ENCODE data around the gene FOXD2.

The FOXD2 gene

GRCh38 chr1:47460456-47460855 lies 22.6 kb downstream of the FOXD2 start:
- Histone ChIP-seq H3K4me2 (ENCODE audit: low read length) (no peak overlapping the region), H3K4me3 (ENCODE audit: low read depth, low read length, poor library complexity, severe bottlenecking) (no peak overlapping the region)

GRCh38 chr1:47465605-47466004 lies 27.8 kb downstream of the FOXD2 start:
- Histone ChIP-seq H3K36me3 (ENCODE audit: insufficient read depth, low read length) (no peaks in the 10 kb centered on the region), H3K79me2 (ENCODE audit: insufficient read depth, low read length) (no peaks in the 10 kb centered on the region), H3K27ac (ENCODE audit: low read depth, low read length, poor library complexity, severe bottlenecking) (no peak overlapping the region), H3K4me1 (ENCODE audit: insufficient read depth, low read length, severe bottlenecking) (no peaks in the 10 kb centered on the region), H3K4me2 (ENCODE audit: low read length) (no peak overlapping the region), H2AFZ (ENCODE audit: low read length) (no peak overlapping the region), H3F3A (ENCODE audit: insufficient read depth, low read length) (no peaks in the 10 kb centered on the region), H3K4me3 (ENCODE audit: low read depth, low read length, poor library complexity, severe bottlenecking) (no peak overlapping the region), H3K27me3 (ENCODE audit: insufficient read depth, low read length) (no peaks in the 10 kb centered on the region), H3K9me2 (ENCODE audit: low read depth, low read length) (no peaks in the 10 kb centered on the region), H3K9me3 (ENCODE audit: low read length) (no peaks in the 10 kb centered on the region), H4K20me1 (ENCODE audit: insufficient read depth, low read length) (no peaks in the 10 kb centered on the region), H3K9ac (ENCODE audit: low read length) (no peak overlapping the region)
- no peak for TF ChIP-seq CTCF (IDR thresholded peaks at IDR 0.05; ENCODE audit: low read length)
- no peak for TF ChIP-seq EZH2 (IDR thresholded peaks at IDR 0.05; ENCODE audit: borderline replicate concordance, low read length)

More at GRCh38 chr1:47460456-47460855, 22.6 kb downstream of the FOXD2 start:
- no peaks in the 10 kb centered on the region for H4K20me1 ChIP-seq (ENCODE audit: insufficient read depth, low read length)
- no peaks in the 10 kb centered on the region for H3F3A ChIP-seq (ENCODE audit: insufficient read depth, low read length)
- H2AFZ ChIP-seq (ENCODE audit: low read length): no peak overlapping the region
- no peaks in the 10 kb centered on the region for H3K36me3 ChIP-seq (ENCODE audit: insufficient read depth, low read length)
- TF ChIP-seq EZH2 (IDR thresholded peaks at IDR 0.05; ENCODE audit: borderline replicate concordance, low read length) (no peak), CTCF (IDR thresholded peaks at IDR 0.05; ENCODE audit: low read length) (no peak)
- H3K9ac ChIP-seq (ENCODE audit: low read length): no peak overlapping the region
- no peaks in the 10 kb centered on the region for H3K4me1 ChIP-seq (ENCODE audit: insufficient read depth, low read length, severe bottlenecking)
- H3K9me3 ChIP-seq (ENCODE audit: low read length): no peaks in the 10 kb centered on the region
- H3K27ac ChIP-seq (ENCODE audit: low read depth, low read length, poor library complexity, severe bottlenecking): no peak overlapping the region
- no peaks in the 10 kb centered on the region for H3K9me2 ChIP-seq (ENCODE audit: low read depth, low read length)
- H3K27me3 ChIP-seq (ENCODE audit: insufficient read depth, low read length): peaks cover 5% of the 10 kb centered on the region; the same call in 1 of the 2 replicates
- no peaks in the 10 kb centered on the region for H3K79me2 ChIP-seq (ENCODE audit: insufficient read depth, low read length)

- TF ChIP-seq EZH2 (IDR thresholded peaks at IDR 0.05; ENCODE audit: borderline replicate concordance, low read length) (no peak), CTCF (IDR thresholded peaks at IDR 0.05; ENCODE audit: low read length) (no peak)
- Histone ChIP-seq H2AFZ (ENCODE audit: low read length) (no peak overlapping the region), H3K4me2 (ENCODE audit: low read length) (no peak overlapping the region), H4K20me1 (ENCODE audit: insufficient read depth, low read length) (no peaks in the 10 kb centered on the region), H3K79me2 (ENCODE audit: insufficient read depth, low read length) (no peaks in the 10 kb centered on the region), H3K9me3 (ENCODE audit: low read length) (no peaks in the 10 kb centered on the region), H3K36me3 (ENCODE audit: insufficient read depth, low read length) (no peaks in the 10 kb centered on the region), H3K9me2 (ENCODE audit: low read depth, low read length) (no peaks in the 10 kb centered on the region), H3K27me3 (ENCODE audit: insufficient read depth, low read length) (no peaks in the 10 kb centered on the region; the same call in 1 of the 2 replicates), H3K9ac (ENCODE audit: low read length) (no peak overlapping the region), H3K4me1 (ENCODE audit: insufficient read depth, low read length, severe bottlenecking) (no peaks in the 10 kb centered on the region), H3F3A (ENCODE audit: insufficient read depth, low read length) (no peaks in the 10 kb centered on the region), H3K4me3 (ENCODE audit: low read depth, low read length, poor library complexity, severe bottlenecking) (no peak overlapping the region), H3K27ac (ENCODE audit: low read depth, low read length, poor library complexity, severe bottlenecking) (no peak overlapping the region)
Observed at GRCh38 chr1:47468709-47469389, 31.0 kb downstream of the FOXD2 start.
